ENCODE measurements around the gene LYRM7.

- TF ChIP-seq POLR2A (IDR thresholded peaks at IDR 0.05) = no peak
- TF ChIP-seq, protein P1, sequence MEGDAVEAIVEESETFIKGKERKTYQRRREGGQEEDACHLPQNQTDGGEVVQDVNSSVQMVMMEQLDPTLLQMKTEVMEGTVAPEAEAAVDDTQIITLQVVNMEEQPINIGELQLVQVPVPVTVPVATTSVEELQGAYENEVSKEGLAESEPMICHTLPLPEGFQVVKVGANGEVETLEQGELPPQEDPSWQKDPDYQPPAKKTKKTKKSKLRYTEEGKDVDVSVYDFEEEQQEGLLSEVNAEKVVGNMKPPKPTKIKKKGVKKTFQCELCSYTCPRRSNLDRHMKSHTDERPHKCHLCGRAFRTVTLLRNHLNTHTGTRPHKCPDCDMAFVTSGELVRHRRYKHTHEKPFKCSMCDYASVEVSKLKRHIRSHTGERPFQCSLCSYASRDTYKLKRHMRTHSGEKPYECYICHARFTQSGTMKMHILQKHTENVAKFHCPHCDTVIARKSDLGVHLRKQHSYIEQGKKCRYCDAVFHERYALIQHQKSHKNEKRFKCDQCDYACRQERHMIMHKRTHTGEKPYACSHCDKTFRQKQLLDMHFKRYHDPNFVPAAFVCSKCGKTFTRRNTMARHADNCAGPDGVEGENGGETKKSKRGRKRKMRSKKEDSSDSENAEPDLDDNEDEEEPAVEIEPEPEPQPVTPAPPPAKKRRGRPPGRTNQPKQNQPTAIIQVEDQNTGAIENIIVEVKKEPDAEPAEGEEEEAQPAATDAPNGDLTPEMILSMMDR (IDR thresholded peaks at IDR 0.05) = no peak
Observed at GRCh38 chr5:131206772-131207171, 36.0 kb downstream of the LYRM7 start.

All from breast epithelium (tissue), 3 donors.